HepG2 (cell line): Measurements from ENCODE around the gene ACTR3. TPM values are rescaled to one million over a fixed set of nuclear protein-coding genes. Genes with fewer than 3 reads are reported as not detected.

ENCODE experiments used
- ATAC-seq: fragments of 200-7000 bp; cut with Tn5 transposase; 3 replicates; pipeline ENCODE4 v1.9.1; 2020; ENCODE audit warnings: mild to moderate bottlenecking, moderate library complexity
- BruUV-seq: library from RNA; stranded (reverse); fragments of 400-500 nt; replicated peaks from 2 replicates; lab custom pipeline; 2021; lab: Mats Ljungman, UMichigan
- CTCF ChIA-PET: fragments of 300-600 bp; formaldehyde crosslinking; extraction: SDS; loops from one replicate; lab custom pipeline; 2021; ENCODE audit warnings: low total read pairs, inconsistent platforms, low intra/inter-chr PET ratio; lab: Yijun Ruan, JAX
- POLR2A ChIA-PET: fragments of 350-600 bp; sonication (Branson Sonifier 250); formaldehyde crosslinking; loops from one replicate; lab custom pipeline; 2020; ENCODE audit warnings: antibody characterized with exemption, inconsistent platforms; lab: Yijun Ruan, JAX
- DNase-seq: peaks from one replicate; pipeline ENCODE4 v3.0.0-alpha.2; 2015; ENCODE audit warnings: low spot score
- FAIRE-seq: peaks from 3 replicates; lab custom pipeline; 2011; peaks lifted over from hg19 to GRCh38; lab: Jason Lieb, UNC
- H2AFZ ChIP-seq: one replicate; pipeline ENCODE4 v1.6.1; 2011; ENCODE audit warnings: low read length, inconsistent platforms
- H3K27ac ChIP-seq: fragments of 300-600 bp; 3 replicates; pipeline ENCODE4 v1.8.0; 2011; ENCODE audit warnings: mixed run types, mild to moderate bottlenecking, mixed read lengths, low read length, inconsistent platforms; ENCODE audit not compliant: insufficient read depth; ENCODE audit errors: extremely low read length
- H3K27me3 ChIP-seq, 2 experiments: fragments of 200-600 bp in 1 of 2; 2 replicates in 1 of 2; 3 replicates in 1 of 2; pipeline versions ENCODE4 v1.6.0 to v1.8.0; 2011; ENCODE audit warnings: low read length in 2 of 2, mild to moderate bottlenecking in 2 of 2, moderate library complexity in 2 of 2, inconsistent platforms in 1 of 2; ENCODE audit not compliant: insufficient read depth in 2 of 2, control insufficient read depth in 1 of 2
- H3K36me3 ChIP-seq, 2 experiments: fragments of 200-600 bp in 1 of 2; replicated peaks in 1 of 2; 2 replicates in 1 of 2; 3 replicates in 1 of 2; pipeline versions ENCODE4 v1.5.1 to v1.8.0; 2011; ENCODE audit warnings: low read length in 2 of 2, inconsistent platforms in 1 of 2; ENCODE audit not compliant: insufficient read depth in 2 of 2, control insufficient read depth in 1 of 2
- H3K4me1 ChIP-seq: 2 replicates; pipeline ENCODE4 v1.5.1; 2012; ENCODE audit warnings: low read length, inconsistent platforms; ENCODE audit not compliant: insufficient read depth
- H3K4me2 ChIP-seq: 2 replicates; pipeline ENCODE4 v1.6.0; 2011; ENCODE audit warnings: low read depth, low read length, inconsistent platforms
- H3K4me3 ChIP-seq, 3 experiments: fragments of 200-600 bp in 1 of 3; sonication (generic), shearing (Covaris generic) in 1 of 3; replicated peaks in 1 of 3; 2 replicates each; pipeline ENCODE4 v1.5.1; 2011 to 2016; ENCODE audit warnings: low read length in 3 of 3, inconsistent platforms in 2 of 3, low read depth in 2 of 3, mild to moderate bottlenecking in 2 of 3, control low read depth in 1 of 3, mixed read lengths in 1 of 3; ENCODE audit not compliant: insufficient read depth in 1 of 3
- H3K79me2 ChIP-seq: one replicate; pipeline ENCODE4 v1.6.1; 2011; ENCODE audit warnings: low read length, inconsistent platforms; ENCODE audit not compliant: insufficient read depth
- H3K9ac ChIP-seq: 2 replicates; pipeline ENCODE4 v1.6.0; 2011; ENCODE audit warnings: mild to moderate bottlenecking, low read depth, low read length, inconsistent platforms; ENCODE audit not compliant: insufficient read depth
- H3K9me3 ChIP-seq: 2 replicates; pipeline ENCODE4 v1.5.1; 2012; ENCODE audit warnings: mild to moderate bottlenecking, low read length
- H4K20me1 ChIP-seq: 2 replicates; pipeline ENCODE4 v1.6.0; 2011; ENCODE audit warnings: inconsistent platforms, mild to moderate bottlenecking, low read length, moderate library complexity; ENCODE audit not compliant: insufficient read depth
- MZF1 ChIP-seq: sonication (generic); formaldehyde crosslinking; IDR thresholded peaks from 2 replicates; pipeline ENCODE4 v1.8.1; 2023; ENCODE audit warnings: mild to moderate bottlenecking, missing genetic modification reagents, borderline replicate concordance
- ZFP36L2 ChIP-seq: sonication (generic); formaldehyde crosslinking; IDR thresholded peaks from 2 replicates; pipeline ENCODE4 v1.4.0; 2020; ENCODE audit warnings: missing genetic modification reagents
- WGBS: methylation state at CpG from one replicate; pipeline ENCODE4 v1.1.6; 2017; ENCODE audit warnings: low lambda C conversion rate; 5-methylcytosine and 5-hydroxymethylcytosine counted together
- in situ Hi-C: cut with HindIII; loops from 2 replicates; pipeline ENCODE4 v1.10.0; 2017; ENCODE audit warnings: low pct_unique_long_range_greater_than_20kb; ENCODE audit not compliant: extremely low pct_ligation_motif_present
- intact Hi-C: fragments of 100-400 bp; cut with micrococcal nuclease; formaldehyde crosslinking; loops from one replicate; pipeline ENCODE4 v1.10.0; 2022; ENCODE audit not compliant: unreplicated experiment
- polyA plus RNA-seq, 8 experiments: library from polyadenylated mRNA; depleted of rRNA in 3 of 8; stranded (reverse) in 7 of 8; unstranded in 1 of 8; fragments of >200 nt; fragmentation: Illumina TruSeq in 4 of 8; extraction: Trizol in 4 of 8; gene quantifications; 2 replicates each; pipeline versions ENCODE4 v1.2.1 to v1.2.3, GENCODE V29; 2011 to 2016; ENCODE audit warnings: low read depth in 4 of 8, missing spikeins in 1 of 8, mixed read lengths in 1 of 8; ENCODE audit not compliant: insufficient read depth in 1 of 8
- small RNA-seq, 3 experiments: library from RNA; depleted of rRNA; stranded (forward); fragments of <200 nt; gene quantifications; one replicate each; pipeline ENCODE3, GENCODE V24; 2012; ENCODE audit warnings: low read depth in 2 of 3, low replicate concordance in 1 of 3; ENCODE audit not compliant: insufficient read length in 3 of 3, insufficient read depth in 2 of 3
- total RNA-seq, 5 experiments: library from RNA; depleted of rRNA; stranded (reverse); fragments of >200 nt; fragmentation: Illumina TruSeq; extraction: Trizol; gene quantifications; 2 replicates each; pipeline ENCODE4 v1.2.3, GENCODE V29; 2016; ENCODE audit warnings: low read depth in 1 of 5
- TF ChIP-seq, protein P1 (sequence below): sonication (generic); formaldehyde crosslinking; IDR thresholded peaks from 2 replicates; pipeline ENCODE4 v1.4.0; 2020; ENCODE audit warnings: missing genetic modification reagents

ACTR3 gene
- total and polyA plus RNA-seq, 2 of the 13 experiments (the other 11 are each of a cell fraction or from before 2014, with no cell fraction given): 123 to 225 TPM

DNA sequence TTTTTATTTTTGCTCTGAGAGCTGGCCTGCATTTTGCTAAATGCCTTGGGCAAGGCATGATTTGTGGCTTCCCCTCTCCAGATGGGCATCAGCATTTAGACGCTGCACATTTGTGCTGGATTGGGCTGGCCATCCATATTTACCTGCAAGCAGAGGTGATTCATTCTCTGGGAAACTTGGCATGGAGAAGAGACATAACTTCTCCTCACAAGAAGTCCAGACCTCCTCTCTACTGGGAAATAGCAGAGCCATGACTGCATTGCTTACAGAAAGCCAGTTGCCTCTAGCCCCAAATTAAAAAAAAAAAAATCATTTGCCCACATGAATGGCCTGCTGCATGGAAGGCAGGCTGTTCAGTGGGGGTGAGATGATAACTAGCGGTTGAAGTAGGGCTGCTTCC lies 120.1 kb downstream of the ACTR3 start (continued):
- TF ChIP-seq, protein P1, sequence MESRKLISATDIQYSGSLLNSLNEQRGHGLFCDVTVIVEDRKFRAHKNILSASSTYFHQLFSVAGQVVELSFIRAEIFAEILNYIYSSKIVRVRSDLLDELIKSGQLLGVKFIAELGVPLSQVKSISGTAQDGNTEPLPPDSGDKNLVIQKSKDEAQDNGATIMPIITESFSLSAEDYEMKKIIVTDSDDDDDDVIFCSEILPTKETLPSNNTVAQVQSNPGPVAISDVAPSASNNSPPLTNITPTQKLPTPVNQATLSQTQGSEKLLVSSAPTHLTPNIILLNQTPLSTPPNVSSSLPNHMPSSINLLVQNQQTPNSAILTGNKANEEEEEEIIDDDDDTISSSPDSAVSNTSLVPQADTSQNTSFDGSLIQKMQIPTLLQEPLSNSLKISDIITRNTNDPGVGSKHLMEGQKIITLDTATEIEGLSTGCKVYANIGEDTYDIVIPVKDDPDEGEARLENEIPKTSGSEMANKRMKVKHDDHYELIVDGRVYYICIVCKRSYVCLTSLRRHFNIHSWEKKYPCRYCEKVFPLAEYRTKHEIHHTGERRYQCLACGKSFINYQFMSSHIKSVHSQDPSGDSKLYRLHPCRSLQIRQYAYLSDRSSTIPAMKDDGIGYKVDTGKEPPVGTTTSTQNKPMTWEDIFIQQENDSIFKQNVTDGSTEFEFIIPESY (CRISPR knock-in tag): no peak
- no peak for TF ChIP-seq ZFP36L2

- no peak overlapping the region for H3K27ac ChIP-seq
- POLR2A ChIA-PET: no interaction called here
- ATAC-seq: no peak
- H3K9ac ChIP-seq: no peak overlapping the region
- no TSS peak for BruUV-seq
- H4K20me1 ChIP-seq: no peaks in the 10 kb centered on the region
- DNase-seq: no peak
- no peaks in the 10 kb centered on the region for H3K79me2 ChIP-seq
- no peak overlapping the region for H3K4me2 ChIP-seq
- H3K9me3 ChIP-seq: no peaks in the 10 kb centered on the region
- intact Hi-C loops: no loop called here
- H3K4me3 ChIP-seq: no peak overlapping the region
- 42% methylated on average over 4 of the region's 4 CpGs for WGBS
- no peak for FAIRE-seq
- peaks cover 36% of the 10 kb centered on the region for H3K4me1 ChIP-seq
- TF ChIP-seq MZF1 (CRISPR knock-in tag): no peak
- TF ChIP-seq, all 625 proteins: peak for 0
- CTCF ChIA-PET: no interaction called here
- in situ Hi-C loops: no loop called here
- Histone ChIP-seq H3K27me3 (no peaks in the 10 kb centered on the region), H2AFZ (no peak overlapping the region), H3K36me3 (no peaks in the 10 kb centered on the region)
These were observed 121.8 kb downstream of the ACTR3 start for GRCh38 chr2:114011713-114012112.

Small RNA genes within 50 kb of the gene (small RNA-seq; reads per million reads assigned to genes)
- gene RF00012: 0 reads per million in 3 experiments

Other genes with a start within 250 kb of the ACTR3 start
- 121 and 174 TPM in 2 replicates for gene SLC35F5, start 133.4 kb upstream of the ACTR3 start, total RNA-seq (2016; rRNA removed; fragmentation: Illumina TruSeq; extraction: Trizol)
- 122 and 139 TPM in 2 replicates for gene SLC35F5, start 133.4 kb upstream of the ACTR3 start, polyA plus RNA-seq (2011; rRNA removed)